Activated CD4-positive, alpha-beta T cell treated with anti-CD3 and anti-CD28 coated beads for 4 hours (primary cell): ENCODE data around the gene GDAP1L1.
"Not testable (repeated sequence)": the region's sequence is repeated elsewhere in the genome, so short reads cannot be mapped to it uniquely, and the experiment has no call there.

ENCODE experiments used
- DNase-seq, 2 donors: peaks; one replicate each; pipeline ENCODE4 v3.0.0-alpha.2; 2020

GDAP1L1 gene

GRCh38 chr20:44306927-44307326 lies 59.8 kb downstream of the GDAP1L1 start:
- DNase-seq, result no peak

GRCh38 chr20:44309763-44310663 lies 62.9 kb downstream of the GDAP1L1 start:
- DNase-seq, result no peak

- DNase-seq, result peak; percentile 97 to 98
Observed at GRCh38 chr20:44310664-44311639, 63.8 kb downstream of the GDAP1L1 start, which contains the start of gene FITM2. Gene FITM2, minus strand, starts transcription at chr20:44311202. Its CDS starts 54 bp downstream, at chr20:44311148.

GRCh38 chr20:44314870-44315269 lies 67.8 kb downstream of the GDAP1L1 start:
- DNase-seq, result no peak

GRCh38 chr20:44319839-44320422 lies 72.8 kb downstream of the GDAP1L1 start:
- no peak for DNase-seq

DNA sequence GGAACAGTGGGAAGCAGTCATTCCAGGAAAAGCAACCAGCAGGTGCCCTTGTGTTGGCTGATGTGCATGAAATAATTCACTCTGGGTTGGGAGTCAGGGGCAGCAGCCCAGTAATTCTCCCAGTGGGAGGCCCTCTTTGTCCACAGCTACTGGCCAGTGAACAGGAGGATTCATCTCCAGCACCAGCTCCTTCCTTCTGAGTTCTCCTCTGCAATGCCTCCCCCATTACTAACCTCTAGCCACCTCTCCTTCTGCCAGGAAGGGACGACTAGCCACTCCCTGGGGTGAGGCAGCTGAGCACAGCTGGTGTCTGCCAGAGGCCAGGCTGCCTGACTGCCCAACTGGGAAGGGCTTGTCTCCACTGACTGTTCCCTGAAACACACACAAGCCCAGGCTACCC lies 77.2 kb downstream of the GDAP1L1 start:
- no peak for DNase-seq

DNA sequence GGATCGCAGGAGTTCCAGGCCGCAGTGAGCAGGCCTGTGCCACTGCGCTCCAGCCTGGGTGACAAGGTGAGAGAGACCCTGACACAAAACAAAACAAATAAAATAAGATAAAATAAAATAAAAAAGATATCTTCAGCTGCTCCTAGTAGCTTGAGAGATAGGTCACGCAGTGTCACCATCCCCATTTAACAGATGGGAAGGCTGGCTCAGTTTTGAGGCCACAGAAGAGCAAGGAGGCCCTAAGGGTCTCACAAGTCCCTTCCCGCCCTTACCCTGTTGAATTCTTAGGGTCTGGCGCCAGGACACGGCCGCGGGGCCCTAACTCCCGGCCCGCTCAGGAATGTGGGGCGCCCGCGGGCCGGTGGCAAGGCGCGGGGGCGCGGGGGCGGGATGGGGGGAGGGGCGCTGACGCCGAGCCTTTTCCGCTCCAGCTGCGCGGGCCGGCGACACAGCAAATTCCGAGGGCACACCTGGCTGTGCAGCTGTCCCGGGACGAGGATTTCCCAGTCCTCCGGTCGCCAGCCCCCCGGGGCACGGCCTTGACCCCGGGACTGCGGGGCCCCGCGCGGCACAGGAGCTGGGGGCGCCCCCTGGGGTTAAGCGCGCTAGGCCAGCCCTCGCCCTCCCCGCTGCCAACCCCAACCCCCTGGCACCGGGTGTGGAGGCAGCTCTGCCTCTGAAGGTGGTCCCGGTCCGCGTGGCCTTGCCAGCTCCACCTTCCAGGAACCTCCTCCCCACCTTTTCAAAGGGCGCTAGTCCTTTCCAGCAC lies 79.5 kb downstream of the GDAP1L1 start:
- DNase-seq, result peak; percentile 21 to 48

- not testable (repeated sequence) for DNase-seq
Observed at GRCh38 chr20:44327748-44328147, 80.6 kb downstream of the GDAP1L1 start.

GRCh38 chr20:44328428-44328827 lies 81.3 kb downstream of the GDAP1L1 start:
- DNase-seq, result no peak
